GM19240 (cell line): ENCODE data around the gene WDR31.

Source experiments
- DNase-seq: peaks from one replicate; pipeline ENCODE4 v3.0.0; 2011; ENCODE audit warnings: low spot score; ENCODE audit not compliant: insufficient read length

WDR31 gene

DNA sequence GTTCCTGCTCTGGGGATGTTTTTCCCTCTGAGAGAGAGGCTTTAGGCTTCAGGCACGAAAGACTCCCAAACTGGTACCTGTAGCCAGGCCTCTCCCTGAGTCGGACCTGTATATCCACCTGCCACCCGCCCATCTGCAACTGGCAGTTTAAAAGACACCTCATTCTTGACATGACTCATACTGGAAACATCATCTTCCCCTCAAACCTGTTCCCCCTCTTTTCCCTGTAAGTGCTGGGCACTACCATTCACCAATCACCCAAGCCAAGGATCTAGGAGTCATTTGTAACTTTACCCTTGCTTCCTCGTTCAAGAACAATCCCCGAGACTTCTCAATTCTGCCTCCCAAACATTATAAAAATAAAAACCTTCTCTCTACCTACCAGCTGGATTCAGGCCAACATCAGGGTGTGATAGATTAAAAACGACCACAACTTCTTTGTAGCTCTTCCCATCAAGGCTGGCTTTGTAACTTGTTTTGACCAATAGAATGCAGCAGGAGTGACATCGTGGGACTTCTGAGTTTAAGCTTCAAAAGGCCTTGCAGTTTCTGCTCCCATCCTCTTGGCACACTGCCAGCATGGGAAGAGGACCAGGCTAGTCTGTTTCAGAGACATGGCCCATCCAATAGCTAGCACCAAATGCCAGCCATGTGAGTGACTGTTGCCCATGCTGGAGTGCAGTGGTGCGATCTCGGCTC is 1.8 kb upstream of the WDR31 start:
- no peak for DNase-seq

GRCh38 chr9:113337714-113338113 is 2.4 kb downstream of the WDR31 start:
- DNase-seq = no peak

GRCh38 chr9:113331780-113332179 is 8.3 kb downstream of the WDR31 start:
- no peak for DNase-seq

- no peak for DNase-seq
These were observed 11.9 kb downstream of the WDR31 start for GRCh38 chr9:113328045-113328782.

GRCh38 chr9:113326230-113326629 is 13.8 kb downstream of the WDR31 start:
- no peak for DNase-seq

DNA sequence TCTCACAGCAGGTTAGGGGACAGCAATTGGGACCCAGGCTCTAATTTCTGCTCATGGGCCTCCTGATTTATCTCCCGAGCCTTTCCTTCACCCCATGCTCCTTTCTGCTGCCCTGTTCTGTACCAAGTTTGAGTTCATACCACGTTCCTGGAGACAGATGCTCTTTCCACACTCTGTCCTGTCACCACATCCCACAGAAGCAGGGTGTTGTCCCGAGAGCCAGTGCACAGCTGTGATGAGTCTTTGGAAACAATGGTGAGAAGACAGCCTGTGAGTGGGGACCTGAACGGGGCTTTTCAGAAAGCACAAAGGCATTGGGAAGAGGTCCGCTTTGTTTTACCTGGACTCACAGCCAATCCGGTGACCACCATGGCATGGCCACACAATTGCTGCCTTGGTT is 17.4 kb downstream of the WDR31 start:
- no peak for DNase-seq

DNA sequence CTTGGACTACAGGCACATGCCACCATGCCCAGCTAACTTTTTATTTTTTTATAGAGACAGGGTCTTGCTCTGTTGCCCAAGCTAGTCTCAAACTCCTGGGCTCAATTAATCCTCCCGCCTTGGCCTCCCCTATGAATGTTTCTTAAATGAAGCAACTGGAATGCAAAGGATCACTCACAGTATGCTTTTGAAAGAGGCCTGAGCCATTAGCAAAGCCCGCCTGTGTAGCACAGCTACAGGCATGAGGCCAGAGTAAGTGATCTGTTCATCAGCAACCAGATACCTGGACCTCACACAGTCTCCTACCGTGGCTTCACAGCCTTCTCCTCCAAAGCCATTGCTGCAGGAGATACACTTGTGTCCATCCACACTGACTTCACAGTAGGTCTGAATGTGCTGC is 20.0 kb downstream of the WDR31 start:
- DNase-seq = no peak

DNA sequence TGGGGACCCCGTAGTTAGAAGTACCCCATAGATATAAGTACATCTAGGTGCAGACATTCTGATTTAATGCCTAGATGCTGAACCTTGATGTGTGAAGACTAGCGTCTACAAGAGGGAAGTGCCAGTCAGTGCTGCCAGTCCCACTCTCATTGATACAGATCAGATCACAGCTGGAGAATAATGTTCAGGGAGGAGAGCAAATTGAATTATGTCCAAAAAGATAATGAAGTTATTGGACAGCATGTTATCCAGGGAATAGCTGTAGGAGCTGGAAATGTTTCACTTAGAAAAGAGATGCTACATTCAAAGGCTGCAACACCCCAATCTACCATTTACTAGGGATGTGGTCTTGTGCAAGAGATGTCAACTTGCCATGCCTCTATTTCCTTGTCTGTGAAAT is 21.0 kb downstream of the WDR31 start:
- no peak for DNase-seq

GRCh38 chr9:113317777-113318176 is 22.3 kb downstream of the WDR31 start:
- no peak for DNase-seq

GRCh38 chr9:113316030-113316429 is 24.0 kb downstream of the WDR31 start:
- DNase-seq = no peak

GRCh38 chr9:113315231-113315630 is 24.8 kb downstream of the WDR31 start:
- DNase-seq = no peak

DNA sequence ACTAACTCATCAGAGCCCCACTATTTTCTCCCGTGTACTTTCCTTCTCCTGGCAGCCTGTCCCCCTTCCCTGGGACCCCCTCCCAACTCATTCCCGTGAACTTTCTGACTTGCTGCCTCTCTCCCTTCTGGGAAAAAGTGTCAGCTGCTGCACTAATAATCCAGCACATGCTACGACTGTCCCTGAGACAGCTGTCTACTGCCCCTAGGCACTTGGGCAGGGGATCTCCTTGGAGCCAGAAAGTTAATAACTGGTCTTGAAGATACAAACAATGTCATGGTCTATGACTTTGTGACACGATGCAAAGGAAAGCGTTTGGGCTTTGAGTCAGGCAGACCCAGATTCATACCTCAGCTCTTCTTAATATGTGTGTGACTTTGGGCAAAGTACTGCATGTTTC is 26.8 kb downstream of the WDR31 start:
- DNase-seq = no peak

GRCh38 chr9:113311961-113312360 is 28.1 kb downstream of the WDR31 start:
- DNase-seq = no peak

GRCh38 chr9:113310538-113310937 is 29.5 kb downstream of the WDR31 start:
- no peak for DNase-seq

- DNase-seq = peak; percentile 8
These were observed 30.8 kb downstream of the WDR31 start for GRCh38 chr9:113309204-113309813.

- DNase-seq = no peak
These were observed 32.6 kb downstream of the WDR31 start for GRCh38 chr9:113307396-113307975.

- no peak for DNase-seq
These were observed 33.5 kb downstream of the WDR31 start for GRCh38 chr9:113306566-113306965.

DNA sequence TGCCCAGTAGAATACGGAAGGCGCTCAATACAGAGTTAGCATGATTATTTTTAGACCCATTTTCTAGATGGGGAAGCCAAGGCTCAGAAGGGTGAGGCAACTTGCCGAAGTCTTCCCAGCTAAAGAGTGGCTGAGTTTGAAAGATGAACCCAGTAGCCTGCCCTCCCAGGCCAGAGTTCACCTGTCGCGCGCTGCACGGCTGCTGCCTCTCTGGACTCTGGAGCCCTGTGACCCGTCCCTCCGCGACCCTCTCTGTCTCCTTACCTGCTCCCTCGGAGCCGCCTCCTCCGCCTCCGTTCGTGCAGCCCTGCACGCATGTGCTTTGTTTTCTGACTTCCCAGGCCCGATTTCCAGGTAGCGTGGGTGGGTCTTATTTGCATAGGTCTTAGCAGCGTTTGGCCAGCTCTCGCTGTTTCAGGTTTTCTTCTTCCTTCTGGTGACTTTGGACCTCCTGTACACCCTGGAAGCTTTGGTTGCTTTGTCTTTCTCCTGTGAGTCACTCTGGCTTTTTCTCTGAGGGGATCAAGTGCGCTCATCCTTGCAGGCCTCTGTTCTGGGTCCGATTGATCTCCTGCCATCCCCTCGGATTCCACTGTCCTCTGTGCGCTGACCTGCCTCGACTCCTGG is 37.2 kb downstream of the WDR31 start, which contains the start of gene RNF183:
RNF183 (minus strand) TSS at position 585 of the 627 bp plus-strand sequence. CDS start 5,192 bp downstream, outside the sequence.
- DNase-seq = no peak

GRCh38 chr9:113301548-113301947 is 38.5 kb downstream of the WDR31 start:
- DNase-seq = no peak

DNA sequence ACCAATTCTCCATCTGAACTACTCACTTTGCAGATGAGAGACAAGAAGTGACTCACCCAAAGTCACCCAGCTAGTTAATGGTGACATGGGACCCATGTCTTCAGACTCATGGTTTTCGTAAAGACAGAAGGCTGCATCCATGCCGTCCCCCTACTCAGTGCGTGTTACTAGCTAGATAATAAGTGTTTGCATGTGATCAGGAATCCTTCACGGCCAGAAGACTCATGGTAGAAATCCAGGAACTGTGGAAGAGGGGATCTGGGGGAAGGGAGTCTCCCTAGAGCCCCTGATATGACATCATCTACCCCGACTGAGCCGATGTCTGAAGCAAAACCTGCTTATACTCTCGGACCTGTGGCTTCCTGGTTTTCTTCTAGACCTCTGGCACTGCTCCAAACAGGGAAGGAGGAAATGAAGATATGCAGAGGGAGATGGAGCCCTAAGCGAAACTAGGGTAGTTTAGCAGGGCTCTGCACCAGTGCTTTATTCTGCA is 40.2 kb downstream of the WDR31 start:
- no peak for DNase-seq
